SH-SY5Y (cell line): ENCODE data around the gene TUFM.

ENCODE experiments used
- GATA2 ChIP-seq: IDR thresholded peaks from 2 replicates; pipeline ENCODE4 v1.6.1; 2011; ENCODE audit warnings: mild to moderate bottlenecking, low read depth, low read length
- GATA3 ChIP-seq: IDR thresholded peaks from 2 replicates; pipeline ENCODE4 v1.6.1; 2011; ENCODE audit warnings: low read depth, mild to moderate bottlenecking, low read length, moderate library complexity

DNA sequence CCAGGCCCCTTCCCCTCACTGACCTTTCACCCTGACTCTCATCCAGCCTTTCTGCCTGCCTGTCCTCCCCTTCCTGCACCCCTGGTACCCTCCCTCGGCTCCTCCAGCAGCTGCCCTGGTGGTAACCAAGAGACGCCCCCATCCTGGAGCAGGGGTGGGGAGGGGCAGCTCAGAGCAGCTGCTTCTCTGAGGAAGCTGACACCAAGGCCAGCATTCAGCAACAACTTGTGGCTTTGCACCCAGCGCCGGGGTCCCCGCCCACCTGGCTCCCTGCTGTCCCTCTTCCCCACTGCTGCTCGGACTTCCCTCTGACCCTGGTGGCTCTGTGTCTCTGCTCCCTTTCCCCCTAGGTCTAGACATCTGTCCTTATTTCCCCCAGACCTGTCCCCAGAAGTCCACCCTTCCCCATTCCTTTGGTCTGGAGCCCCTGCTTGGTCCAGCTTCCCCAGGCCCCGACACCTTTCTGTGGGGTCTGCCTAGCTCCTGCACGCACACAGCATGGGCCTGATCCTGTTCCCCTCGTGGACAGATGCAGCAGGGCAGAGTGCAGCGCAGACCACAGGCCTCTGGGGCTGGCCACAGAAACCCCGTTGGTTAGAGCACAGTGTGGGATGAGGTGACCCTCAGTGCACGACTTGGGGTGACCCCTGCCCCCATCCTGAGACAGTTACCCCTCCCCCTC is 31.0 kb upstream of the TUFM start:
- no peak for TF ChIP-seq GATA2
- no peak for TF ChIP-seq GATA3
